H1 (cell line): ENCODE data around the gene NUDT19. TPM values are rescaled to one million over a fixed set of nuclear protein-coding genes. Genes with fewer than 3 reads are reported as not detected.

ENCODE experiments used
- CTCF ChIA-PET: fragments of 300-600 bp; sonication (Branson Sonifier 250); formaldehyde crosslinking; loops from one replicate; lab custom pipeline; 2021; ENCODE audit not compliant: partially characterized antibody; lab: Charles Lee
- POLR2A ChIA-PET: fragments of 300-600 bp; sonication (Branson Sonifier 250); formaldehyde crosslinking; loops from one replicate; lab custom pipeline; 2021; ENCODE audit warnings: inconsistent platforms; ENCODE audit not compliant: partially characterized antibody; lab: Charles Lee
- DNase-seq, 2 experiments: peaks; one replicate each; pipeline versions ENCODE4 v3.0.0 to v3.0.0-alpha.2; 2010 to 2022; ENCODE audit warnings: low spot score in 2 of 2, low read depth in 1 of 2, mixed read lengths in 1 of 2
- FAIRE-seq: peaks from 2 replicates; lab custom pipeline; 2011; peaks lifted over from hg19 to GRCh38; lab: Jason Lieb, UNC
- H2AFZ ChIP-seq: 2 replicates; pipeline ENCODE4 v1.8.1; 2012; ENCODE audit warnings: low read length, inconsistent platforms
- H2AK5ac ChIP-seq: 2 replicates; pipeline ENCODE4 v1.6.1; 2013; ENCODE audit warnings: low read depth, low read length
- H2BK120ac ChIP-seq: replicated peaks from 2 replicates; pipeline ENCODE3; 2013; ENCODE audit warnings: low read depth, low read length, inconsistent platforms
- H2BK12ac ChIP-seq: 2 replicates; pipeline ENCODE4 v1.6.1; 2013; ENCODE audit warnings: low read depth, low read length
- H2BK15ac ChIP-seq: 2 replicates; pipeline ENCODE4 v1.6.1; 2013; ENCODE audit warnings: low read length
- H2BK20ac ChIP-seq: 2 replicates; pipeline ENCODE4 v1.6.1; 2013; ENCODE audit warnings: low read length
- H2BK5ac ChIP-seq: 2 replicates; pipeline ENCODE4 v1.6.1; 2013; ENCODE audit warnings: low read depth, low read length
- H3K14ac ChIP-seq: 2 replicates; pipeline ENCODE4 v1.6.1; 2013; ENCODE audit warnings: inconsistent platforms; ENCODE audit not compliant: insufficient read length
- H3K18ac ChIP-seq: 2 replicates; pipeline ENCODE4 v1.6.1; 2013; ENCODE audit warnings: low read length; ENCODE audit errors: extremely low read depth
- H3K23ac ChIP-seq: 2 replicates; pipeline ENCODE4 v1.6.1; 2013; ENCODE audit warnings: inconsistent platforms; ENCODE audit not compliant: insufficient read length
- H3K23me2 ChIP-seq: 2 replicates; pipeline ENCODE4 v1.6.1; 2013; ENCODE audit warnings: low read depth, low read length
- H3K27ac ChIP-seq: 2 replicates; pipeline ENCODE4 v1.6.1; 2011; ENCODE audit warnings: low read depth, low read length, inconsistent platforms
- H3K27me3 ChIP-seq, 4 experiments: replicated peaks in 1 of 4; 1 replicate in 1 of 4; 2 replicates in 3 of 4; pipeline versions ENCODE4 v1.6.1 to v1.8.1; 2011 to 2013; ENCODE audit warnings: low read length in 3 of 4, mild to moderate bottlenecking in 3 of 4, inconsistent platforms in 2 of 4, mixed read lengths in 2 of 4, moderate library complexity in 1 of 4; ENCODE audit not compliant: control insufficient read depth in 3 of 4, insufficient read depth in 3 of 4; ENCODE audit errors: extremely low read depth in 1 of 4
- H3K36me3 ChIP-seq, 4 experiments: 2 replicates each; pipeline versions ENCODE4 v1.6.1 to v1.8.1; 2011 to 2013; ENCODE audit warnings: mild to moderate bottlenecking in 4 of 4, low read length in 3 of 4, moderate library complexity in 2 of 4, control low read depth in 1 of 4, inconsistent platforms in 1 of 4; ENCODE audit not compliant: insufficient read depth in 4 of 4, control insufficient read depth in 2 of 4
- H3K4ac ChIP-seq: replicated peaks from 2 replicates; pipeline ENCODE3; 2013; ENCODE audit warnings: low read length, low read depth, mixed read lengths, inconsistent platforms; ENCODE audit not compliant: insufficient read length
- H3K4me1 ChIP-seq, 4 experiments: replicated peaks in 1 of 4; 1 replicate in 1 of 4; 2 replicates in 3 of 4; pipeline versions ENCODE4 v1.6.1 to v1.8.1; 2011 to 2013; ENCODE audit warnings: low read length in 3 of 4, inconsistent platforms in 2 of 4, mixed read lengths in 1 of 4; ENCODE audit not compliant: insufficient read depth in 4 of 4, control insufficient read depth in 3 of 4
- H3K4me2 ChIP-seq, 2 experiments: 2 replicates each; pipeline versions ENCODE4 v1.6.1 to v1.8.1; 2011 to 2013; ENCODE audit warnings: low read depth in 2 of 2, low read length in 2 of 2, control low read depth in 1 of 2, inconsistent platforms in 1 of 2, mild to moderate bottlenecking in 1 of 2; ENCODE audit not compliant: insufficient read depth in 1 of 2
- H3K4me3 ChIP-seq, 4 experiments: fragments of 200-600, 300-600 bp in 1 of 4; sonication (generic), shearing (Covaris generic), sonication (Bioruptor Twin) in 1 of 4; 2 replicates each; pipeline versions ENCODE4 v1.5.1 to v1.8.1; 2011 to 2016; ENCODE audit warnings: low read length in 4 of 4, low read depth in 3 of 4, control low read depth in 2 of 4, inconsistent platforms in 2 of 4, mild to moderate bottlenecking in 2 of 4, mixed read lengths in 1 of 4, moderate library complexity in 1 of 4; ENCODE audit not compliant: insufficient read depth in 2 of 4; ENCODE audit errors: extremely low read depth in 1 of 4
- H3K56ac ChIP-seq: replicated peaks from 2 replicates; pipeline ENCODE3; 2013; ENCODE audit warnings: low read depth, mild to moderate bottlenecking, mixed read lengths, low read length, inconsistent platforms; ENCODE audit not compliant: insufficient read length
- H3K79me1 ChIP-seq: 2 replicates; pipeline ENCODE4 v1.6.1; 2013; ENCODE audit warnings: low read depth, low read length, control low read depth
- H3K79me2 ChIP-seq, 2 experiments: 2 replicates each; pipeline versions ENCODE4 v1.6.1 to v1.8.1; 2012 to 2013; ENCODE audit warnings: low read length in 2 of 2, mild to moderate bottlenecking in 2 of 2, inconsistent platforms in 1 of 2; ENCODE audit not compliant: insufficient read depth in 2 of 2, control insufficient read depth in 1 of 2
- H3K9ac ChIP-seq, 4 experiments: replicated peaks in 1 of 4; 1 replicate in 1 of 4; 2 replicates in 3 of 4; pipeline versions ENCODE4 v1.6.1 to v1.8.1; 2011 to 2013; ENCODE audit warnings: low read depth in 3 of 4, low read length in 3 of 4, control low read depth in 2 of 4, mild to moderate bottlenecking in 2 of 4, moderate library complexity in 2 of 4, inconsistent platforms in 1 of 4; ENCODE audit errors: extremely low read depth in 1 of 4
- H3K9me3 ChIP-seq, 2 experiments: 2 replicates each; pipeline versions ENCODE4 v1.6.1 to v1.8.1; 2012 to 2013; ENCODE audit warnings: mild to moderate bottlenecking in 2 of 2, moderate library complexity in 2 of 2, control low read depth in 1 of 2, inconsistent platforms in 1 of 2, low read depth in 1 of 2, low read length in 1 of 2, mixed read lengths in 1 of 2; ENCODE audit not compliant: insufficient read depth in 2 of 2
- H4K20me1 ChIP-seq, 2 experiments: replicated peaks in 1 of 2; 2 replicates each; pipeline versions ENCODE3 to v1.8.1; 2011 to 2013; ENCODE audit warnings: inconsistent platforms in 2 of 2, low read length in 2 of 2, mild to moderate bottlenecking in 1 of 2; ENCODE audit not compliant: insufficient read depth in 2 of 2, control insufficient read depth in 1 of 2
- H4K5ac ChIP-seq: 2 replicates; pipeline ENCODE4 v1.6.1; 2013; ENCODE audit warnings: low read length, low read depth, mixed read lengths, inconsistent platforms; ENCODE audit not compliant: insufficient read length
- H4K8ac ChIP-seq: 2 replicates; pipeline ENCODE4 v1.8.0; 2013; ENCODE audit warnings: mild to moderate bottlenecking, moderate library complexity, low read length, inconsistent platforms; ENCODE audit not compliant: insufficient read depth; ENCODE audit errors: extremely low read depth
- H4K91ac ChIP-seq: replicated peaks from 2 replicates; pipeline ENCODE3; 2013; ENCODE audit warnings: low read length, mixed read lengths, inconsistent platforms; ENCODE audit not compliant: insufficient read length
- CBX5 ChIP-seq: fragments of 300-800, 300-1000 bp; sonication (generic); IDR thresholded peaks from 2 replicates; pipeline ENCODE4 v1.7.1; 2016; ENCODE audit warnings: antibody characterized with exemption, low read length, low read depth
- CREB1 ChIP-seq: IDR thresholded peaks from 2 replicates; pipeline ENCODE4 v1.6.1; 2012; ENCODE audit warnings: inconsistent platforms
- EGR1 ChIP-seq: IDR thresholded peaks from 2 replicates; pipeline ENCODE4 v1.6.1; 2011; ENCODE audit warnings: low read depth, low read length, borderline replicate concordance
- EP300 ChIP-seq, 2 experiments: IDR thresholded peaks; 1 replicate in 1 of 2; 2 replicates in 1 of 2; pipeline ENCODE4 v1.6.1; 2011 to 2012; ENCODE audit warnings: low read depth in 2 of 2, low read length in 2 of 2, mild to moderate bottlenecking in 2 of 2, borderline replicate concordance in 1 of 2, inconsistent platforms in 1 of 2, moderate library complexity in 1 of 2
- JUN ChIP-seq: IDR thresholded peaks from 2 replicates; pipeline ENCODE4 v1.6.1; 2011; ENCODE audit warnings: low read depth, mild to moderate bottlenecking, improper control_type of control experiment, low read length
- KDM1A ChIP-seq: fragments of 200-600, 300-600 bp; sonication (generic); IDR thresholded peaks from 2 replicates; pipeline ENCODE4 v1.7.1; 2016; ENCODE audit warnings: mild to moderate bottlenecking, low read length, borderline replicate concordance
- KDM5A ChIP-seq: fragments of 200-600 bp; IDR thresholded peaks from 2 replicates; pipeline ENCODE4 v1.7.1; 2012; ENCODE audit warnings: mild to moderate bottlenecking, low read length, inconsistent platforms, mixed read lengths
- MAFK ChIP-seq: IDR thresholded peaks from 2 replicates; pipeline ENCODE4 v1.6.1; 2012; ENCODE audit warnings: low read depth, mild to moderate bottlenecking, improper control_type of control experiment, low read length
- MAX ChIP-seq: IDR thresholded peaks from 2 replicates; pipeline ENCODE4 v1.6.1; 2012; ENCODE audit warnings: inconsistent platforms
- NRF1 ChIP-seq: IDR thresholded peaks from 2 replicates; pipeline ENCODE4 v1.6.1; 2011; ENCODE audit warnings: mild to moderate bottlenecking, low read depth, low read length, improper control_type of control experiment
- SAP30 ChIP-seq: fragments of 300-600 bp; sonication (generic); IDR thresholded peaks from 2 replicates; pipeline ENCODE4 v1.7.1; 2012; ENCODE audit warnings: low read length, moderate library complexity, mild to moderate bottlenecking, inconsistent platforms; ENCODE audit not compliant: insufficient read depth, insufficient replicate concordance
- SIRT6 ChIP-seq: IDR thresholded peaks from one replicate; pipeline ENCODE4 v1.7.1; 2012; ENCODE audit warnings: low read length, inconsistent platforms
- TAF1 ChIP-seq: IDR thresholded peaks from 2 replicates; pipeline ENCODE4 v1.6.1; 2011; ENCODE audit warnings: mild to moderate bottlenecking, low read depth, low read length
- USF2 ChIP-seq: IDR thresholded peaks from 2 replicates; pipeline ENCODE4 v1.6.1; 2011; ENCODE audit warnings: low read length, improper control_type of control experiment
- WGBS, 2 experiments: shearing (Covaris generic) in 1 of 2; methylation state at CpG; one replicate each; pipeline versions ENCODE4 v1.1.6 to v1.1.7; 2013 to 2015; ENCODE audit warnings: low lambda C conversion rate in 2 of 2, mixed read lengths in 2 of 2, inconsistent platforms in 1 of 2, low coverage in 1 of 2, missing lambda C conversion rate in 1 of 2; ENCODE audit not compliant: insufficient replicate concordance in 2 of 2, insufficient coverage in 1 of 2, insufficient read length in 1 of 2; ENCODE audit errors: extremely low coverage in 1 of 2, missing lambda C conversion rate in 1 of 2; 5-methylcytosine and 5-hydroxymethylcytosine counted together
- polyA plus RNA-seq, 7 experiments: library from polyadenylated mRNA; depleted of rRNA in 3 of 7; stranded (reverse) in 5 of 7; unstranded in 2 of 7; fragments of >200 nt in 5 of 7; fragments of 200-250 nt in 2 of 7; gene quantifications; 1 replicate in 5 of 7; 2 replicates in 1 of 7; 4 replicates in 1 of 7; pipeline versions ENCODE4 v1.2.1 to v1.2.3, GENCODE V29; 2011 to 2013; ENCODE audit warnings: missing spikeins in 2 of 7, mixed read lengths in 2 of 7
- total RNA-seq: library from RNA; stranded (reverse); fragmentation: NEBNext Ultra II Directional; extraction: Animal tissue kit (Norgen Biotek cat#: 25700); gene quantifications from 2 replicates; pipeline ENCODE4 v1.2.1, GENCODE V29; 2021

NUDT19 gene
- total and polyA plus RNA-seq, 2 of the 8 experiments (the other 6 are each of a cell fraction or from before 2014, with no cell fraction given), result 2.0 to 3.3 TPM

- no peak overlapping the region for H2BK12ac ChIP-seq
- no peak overlapping the region for H3K4me2 ChIP-seq
- ChIA-PET CTCF (no interaction called here), POLR2A (no interaction called here)
- no peak overlapping the region for H3K23ac ChIP-seq
- H4K20me1 ChIP-seq, result peaks cover 0 to 3% of the 10 kb centered on the region in 2 experiments
- H3K79me2 ChIP-seq, result peaks cover 0 to 26% of the 10 kb centered on the region in 2 experiments; a peak in 2 of 4 replicates
- H2AK5ac ChIP-seq, result no peak overlapping the region
- H3K79me1 ChIP-seq, result no peaks in the 10 kb centered on the region
- H3K4me3 ChIP-seq, result no peak overlapping the region
- H3K14ac ChIP-seq, result no peak overlapping the region
- H4K5ac ChIP-seq, result no peak overlapping the region
- H3K36me3 ChIP-seq, result peaks cover 0 to 2% (median 1%) of the 10 kb centered on the region in 4 experiments; a peak in 1 of 8 replicates
- no peak overlapping the region for H2BK120ac ChIP-seq
- H4K91ac ChIP-seq, result no peak overlapping the region
- H2BK15ac ChIP-seq, result no peak overlapping the region
- H3K4ac ChIP-seq, result no peak overlapping the region
- no peaks in the 10 kb centered on the region; a peak in 1 of 7 replicates for H3K4me1 ChIP-seq
- H3K27ac ChIP-seq, result no peak overlapping the region
- H3K23me2 ChIP-seq, result no peaks in the 10 kb centered on the region
- DNase-seq (no peak), FAIRE-seq (no peak)
- no peak overlapping the region for H3K18ac ChIP-seq
- H3K9ac ChIP-seq, result no peak overlapping the region
- H2BK20ac ChIP-seq, result no peak overlapping the region
- H2BK5ac ChIP-seq, result no peak overlapping the region
- no peak overlapping the region for H2AFZ ChIP-seq
- no peaks in the 10 kb centered on the region for H3K9me3 ChIP-seq
- no peaks in the 10 kb centered on the region for H3K27me3 ChIP-seq
- 86% methylated on average over 10 of the region's 10 CpGs; no CpG with 5 or more reads in 1 of the 2 experiments for WGBS, 2 experiments
- no peak overlapping the region for H3K56ac ChIP-seq
- no peak overlapping the region for H4K8ac ChIP-seq
- TF ChIP-seq CREB1, result no peak
- TF ChIP-seq CBX5, result no peak
- no peak for TF ChIP-seq KDM1A
- no peak for TF ChIP-seq KDM5A
- no peak for TF ChIP-seq SAP30
- no peak for TF ChIP-seq NRF1
- no peak for TF ChIP-seq SIRT6
- TF ChIP-seq EGR1, result no peak
- TF ChIP-seq EP300 (IDR thresholded peaks at IDR 0.05; ENCODE audit: borderline replicate concordance in 1 of 2, low read depth in 2 of 2, low read length in 2 of 2), result no peak
- no peak for TF ChIP-seq MAX
- no peak for TF ChIP-seq TAF1
- no peak for TF ChIP-seq JUN
- TF ChIP-seq MAFK, result no peak
- TF ChIP-seq USF2, result no peak
Measured at GRCh38 chr19:32658075-32658474, 33.5 kb upstream of the NUDT19 start.
